GM18498 (cell line): Measurements from ENCODE around the gene SOX3.

ENCODE experiments used
- ATAC-seq: cut with Tn5 transposase; IDR thresholded peaks from one replicate; pipeline ENCODE4 v1.9.1; 2021; ENCODE audit warnings: mild to moderate bottlenecking, moderate library complexity; ENCODE audit not compliant: unreplicated experiment

SOX3 gene

DNA sequence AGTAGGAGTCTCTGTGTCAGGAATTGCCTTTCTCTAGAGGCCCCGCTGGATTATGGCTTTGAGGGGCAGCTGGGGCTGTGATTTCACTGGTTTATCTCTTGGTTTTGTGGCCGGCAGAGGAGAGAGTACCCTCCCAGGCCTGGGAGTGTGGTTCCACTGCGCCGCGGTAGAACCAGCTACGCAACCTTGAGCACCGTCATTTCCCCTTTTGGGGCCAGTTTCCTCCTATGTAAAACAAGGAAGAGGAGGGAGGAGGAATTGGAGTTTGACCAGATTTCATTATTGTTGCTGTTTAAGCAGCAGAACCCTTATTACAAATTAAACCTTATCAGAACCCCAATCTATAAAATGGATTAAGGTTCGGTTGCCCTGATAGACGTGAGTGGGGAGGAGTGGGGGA is 4.4 kb downstream of the SOX3 start:
- ATAC-seq: no peak

DNA sequence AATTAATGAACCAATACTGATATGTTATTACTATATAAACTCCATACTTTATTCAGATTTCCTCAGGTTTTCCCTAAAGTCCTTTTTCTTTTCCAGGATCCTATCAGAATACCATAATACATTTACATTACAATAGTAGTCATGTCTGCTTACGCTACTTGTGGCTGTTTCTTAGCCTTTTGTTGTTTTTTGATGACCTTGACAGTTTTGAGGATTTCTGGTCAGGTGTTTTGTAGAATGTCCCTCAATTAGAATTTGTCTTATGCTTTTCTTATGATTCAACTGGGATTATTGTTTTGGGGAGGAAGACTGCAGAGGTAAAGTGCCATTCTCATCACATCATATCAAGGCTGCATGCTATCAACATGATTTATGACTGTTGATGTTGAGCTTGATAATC is 9.1 kb downstream of the SOX3 start:
- ATAC-seq: no peak

GRCh38 chrX:140492066-140492994 is 12.5 kb downstream of the SOX3 start:
- no peak for ATAC-seq

DNA sequence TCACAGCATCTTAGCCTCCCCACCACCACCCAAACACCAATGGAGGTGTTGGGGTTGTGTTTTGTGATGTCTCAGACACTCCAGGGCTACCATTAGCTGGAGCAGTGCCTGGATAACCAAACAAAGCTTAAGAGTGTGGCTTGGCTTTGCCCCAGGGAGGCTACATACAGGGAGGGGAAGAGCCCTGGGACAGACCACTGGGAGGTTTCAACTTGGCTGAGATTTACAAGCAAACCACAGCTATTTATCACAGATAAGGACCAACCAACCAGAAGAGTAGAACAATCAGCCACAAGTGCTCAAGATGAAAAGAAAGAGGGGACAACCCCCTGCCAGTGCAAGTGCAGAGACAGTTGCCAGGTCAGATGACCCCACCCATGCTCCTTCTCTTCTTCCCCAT is 24.1 kb downstream of the SOX3 start:
- ATAC-seq: no peak

- ATAC-seq: no peak
Measured at GRCh38 chrX:140477987-140478386, 26.9 kb downstream of the SOX3 start.

DNA sequence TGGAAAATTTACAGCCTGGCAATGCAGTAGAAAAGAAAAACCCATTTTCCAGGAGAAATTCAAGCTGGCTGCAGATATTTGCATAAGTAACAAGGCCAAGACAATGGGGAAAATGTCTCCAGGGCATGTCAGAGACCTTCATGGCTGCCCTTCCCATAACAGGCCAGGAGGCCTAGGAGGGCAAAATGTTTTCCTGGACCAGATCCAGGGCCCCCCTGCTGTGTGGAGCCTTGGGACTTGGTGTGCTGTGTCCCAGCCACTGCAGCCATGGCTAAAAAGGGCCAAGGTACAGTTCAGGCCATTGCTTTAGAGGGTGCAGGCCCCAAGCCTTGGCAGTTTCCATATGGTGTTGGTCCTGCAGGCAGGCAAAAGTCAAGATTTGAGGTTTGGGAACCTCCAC is 29.8 kb downstream of the SOX3 start:
- ATAC-seq: no peak

- ATAC-seq: no peak
Measured at GRCh38 chrX:140467211-140467610, 37.7 kb downstream of the SOX3 start.
